HEK293 (cell line): ENCODE results near the gene PAFAH1B2.

Experiments
- BCL11B ChIP-seq: fragments of 450-650 bp; formaldehyde crosslinking; IDR thresholded peaks from 2 replicates; pipeline ENCODE4 v1.5.1; 2016; ENCODE audit warnings: low read depth, missing biosample characterization, missing genetic modification characterization
- GLIS2 ChIP-seq: fragments of 450-650 bp; formaldehyde crosslinking; IDR thresholded peaks from 2 replicates; pipeline ENCODE4 v1.5.1; 2016; ENCODE audit warnings: missing biosample characterization, missing genetic modification characterization
- SCRT2 ChIP-seq: fragments of 450-650 bp; formaldehyde crosslinking; IDR thresholded peaks from 2 replicates; pipeline ENCODE4 v1.5.1; 2016; ENCODE audit warnings: missing biosample characterization, missing genetic modification characterization
- TRIM28 ChIP-seq: IDR thresholded peaks from 2 replicates; pipeline ENCODE4 v1.6.1; 2011; ENCODE audit warnings: low read length, control low read depth, borderline replicate concordance
- ZFP69B ChIP-seq: fragments of 450-650 bp; formaldehyde crosslinking; IDR thresholded peaks from 2 replicates; pipeline ENCODE4 v1.5.1; 2016; ENCODE audit warnings: missing biosample characterization, missing genetic modification characterization
- ZNF114 ChIP-seq: fragments of 450-650 bp; formaldehyde crosslinking; IDR thresholded peaks from 2 replicates; pipeline ENCODE4 v1.5.0; 2017; ENCODE audit warnings: missing biosample characterization, missing genetic modification characterization
- ZNF138 ChIP-seq: fragments of 450-650 bp; formaldehyde crosslinking; IDR thresholded peaks from 2 replicates; pipeline ENCODE4 v1.5.1; 2016; ENCODE audit warnings: missing biosample characterization, missing genetic modification characterization, borderline replicate concordance
- ZNF302 ChIP-seq: fragments of 450-650 bp; formaldehyde crosslinking; IDR thresholded peaks from 2 replicates; pipeline ENCODE4 v1.5.1; 2016; ENCODE audit warnings: missing biosample characterization, missing genetic modification characterization, low read depth
- ZNF350 ChIP-seq: fragments of 450-650 bp; formaldehyde crosslinking; IDR thresholded peaks from 2 replicates; pipeline ENCODE4 v1.5.0; 2017; ENCODE audit warnings: missing biosample characterization, mild to moderate bottlenecking, missing genetic modification characterization
- ZNF37A ChIP-seq: fragments of 450-650 bp; IDR thresholded peaks from 2 replicates; pipeline ENCODE4 v1.5.1; 2018; ENCODE audit warnings: missing biosample characterization, missing genetic modification characterization
- ZNF416 ChIP-seq: fragments of 450-650 bp; formaldehyde crosslinking; IDR thresholded peaks from 2 replicates; pipeline ENCODE4 v1.5.1; 2016; ENCODE audit warnings: missing biosample characterization, missing genetic modification characterization
- ZNF510 ChIP-seq: fragments of 450-650 bp; formaldehyde crosslinking; IDR thresholded peaks from 2 replicates; pipeline ENCODE4 v1.5.1; 2018; ENCODE audit warnings: mild to moderate bottlenecking, missing genetic modification characterization, missing biosample characterization; ENCODE audit not compliant: insufficient replicate concordance
- ZNF544 ChIP-seq: fragments of 450-650 bp; formaldehyde crosslinking; IDR thresholded peaks from 2 replicates; pipeline ENCODE4 v1.5.0; 2017; ENCODE audit warnings: missing biosample characterization, missing genetic modification characterization
- ZNF561 ChIP-seq: fragments of 450-650 bp; IDR thresholded peaks from 2 replicates; pipeline ENCODE4 v1.5.1; 2018; ENCODE audit warnings: missing biosample characterization, missing genetic modification characterization, borderline replicate concordance
- ZNF621 ChIP-seq: fragments of 450-650 bp; formaldehyde crosslinking; IDR thresholded peaks from 2 replicates; pipeline ENCODE4 v1.5.1; 2017; ENCODE audit warnings: missing biosample characterization, missing genetic modification characterization
- ZNF626 ChIP-seq: fragments of 450-650 bp; sonication (Bioruptor Pico); formaldehyde crosslinking; IDR thresholded peaks from 2 replicates; pipeline ENCODE4 v1.5.1; 2018; ENCODE audit warnings: missing biosample characterization, missing genetic modification characterization, inconsistent platforms
- ZNF629 ChIP-seq: fragments of 450-650 bp; formaldehyde crosslinking; IDR thresholded peaks from 2 replicates; pipeline ENCODE4 v1.5.1; 2017; ENCODE audit warnings: missing biosample characterization, missing genetic modification characterization
- ZNF654 ChIP-seq: fragments of 450-650 bp; formaldehyde crosslinking; IDR thresholded peaks from 2 replicates; pipeline ENCODE4 v1.5.1; 2016; ENCODE audit warnings: low read depth, missing biosample characterization, missing genetic modification characterization
- ZNF701 ChIP-seq: fragments of 450-650 bp; formaldehyde crosslinking; IDR thresholded peaks from 2 replicates; pipeline ENCODE4 v1.5.1; 2016; ENCODE audit warnings: missing biosample characterization, missing genetic modification characterization
- ZNF76 ChIP-seq: fragments of 450-650 bp; formaldehyde crosslinking; IDR thresholded peaks from 2 replicates; pipeline ENCODE4; 2016; ENCODE audit warnings: low read depth, missing biosample characterization, missing genetic modification characterization, borderline replicate concordance
- ZNF776 ChIP-seq: fragments of 450-650 bp; formaldehyde crosslinking; IDR thresholded peaks from 2 replicates; pipeline ENCODE4 v1.5.0; 2017; ENCODE audit warnings: missing biosample characterization, missing genetic modification characterization, borderline replicate concordance
- ZNF837 ChIP-seq: fragments of 450-650 bp; formaldehyde crosslinking; IDR thresholded peaks from 2 replicates; pipeline ENCODE4 v1.5.1; 2016; ENCODE audit warnings: missing biosample characterization, missing genetic modification characterization
- TF ChIP-seq, protein P1 (sequence below): fragments of 450-650 bp; formaldehyde crosslinking; IDR thresholded peaks from 2 replicates; pipeline ENCODE4 v1.5.1; 2016; ENCODE audit warnings: missing biosample characterization, missing genetic modification characterization
- TF ChIP-seq, protein P2 (sequence below): fragments of 450-650 bp; formaldehyde crosslinking; IDR thresholded peaks from 2 replicates; pipeline ENCODE4 v1.5.1; 2016; ENCODE audit warnings: missing biosample characterization, missing genetic modification characterization, borderline replicate concordance
- TF ChIP-seq, protein P3 (sequence below): fragments of 450-650 bp; formaldehyde crosslinking; IDR thresholded peaks from 2 replicates; pipeline ENCODE4 v1.5.1; 2017; ENCODE audit warnings: missing biosample characterization, missing genetic modification characterization
- TF ChIP-seq, protein P4 (sequence below): sonication (generic); formaldehyde crosslinking; IDR thresholded peaks from 2 replicates; pipeline ENCODE4 v1.8.1; 2022; ENCODE audit warnings: mild to moderate bottlenecking, moderate library complexity, missing genetic modification reagents
- TF ChIP-seq, protein P5 (sequence below): fragments of 450-650 bp; formaldehyde crosslinking; IDR thresholded peaks from 2 replicates; pipeline ENCODE4; 2016; ENCODE audit warnings: missing biosample characterization, missing genetic modification characterization
- TF ChIP-seq, protein P6 (sequence below): fragments of 450-650 bp; formaldehyde crosslinking; IDR thresholded peaks from 2 replicates; pipeline ENCODE4 v1.5.1; 2017; ENCODE audit warnings: missing biosample characterization, missing genetic modification characterization
- TF ChIP-seq, protein P7 (sequence below): fragments of 450-650 bp; formaldehyde crosslinking; IDR thresholded peaks from 2 replicates; pipeline ENCODE4 v1.5.1; 2016; ENCODE audit warnings: missing biosample characterization, missing genetic modification characterization, low read depth

Gene PAFAH1B2

DNA sequence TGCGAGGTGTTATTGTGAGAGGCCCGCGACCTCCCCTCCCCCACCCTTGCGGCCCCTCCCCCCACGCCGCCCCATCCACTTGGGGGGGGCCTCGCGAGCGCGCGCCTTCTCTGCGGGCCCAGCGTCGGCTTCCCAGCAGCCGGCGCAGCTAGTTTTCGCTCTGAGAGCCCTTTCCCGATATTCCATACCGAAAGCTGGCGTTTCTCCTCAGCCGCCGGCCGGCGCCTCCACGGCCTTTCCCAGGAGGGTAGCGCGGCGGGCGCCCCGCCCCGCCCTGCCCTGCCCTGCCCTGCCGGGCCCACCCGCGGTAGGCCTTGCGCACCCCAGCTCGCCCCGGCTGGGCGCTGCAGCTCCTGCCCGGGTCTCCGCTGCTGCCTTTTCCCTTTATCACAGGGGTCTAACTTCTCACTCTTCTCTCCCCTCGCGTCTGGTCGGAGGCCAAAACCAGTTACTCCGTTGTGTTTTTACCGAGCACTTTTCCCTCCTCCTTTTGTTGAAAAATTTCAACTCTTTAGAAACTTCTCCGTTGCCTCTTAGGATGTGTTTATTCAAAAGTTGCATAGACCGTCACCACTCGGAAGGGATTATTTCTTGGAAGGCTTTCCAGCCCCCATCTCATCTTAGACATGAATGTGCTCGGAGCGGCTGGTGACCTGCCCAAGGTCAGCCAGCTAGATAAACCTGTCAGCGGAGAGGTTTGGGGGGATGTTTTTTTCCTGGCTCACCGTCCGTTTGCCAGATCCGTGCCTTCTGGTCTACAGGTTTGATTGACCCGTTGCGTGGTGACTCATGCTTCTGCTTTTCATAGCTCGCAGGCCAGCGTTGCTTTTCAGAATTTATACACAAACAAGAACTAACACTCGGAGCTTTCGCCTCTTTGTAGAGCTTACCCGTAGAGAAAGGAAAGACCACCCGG, 648 bp downstream of the PAFAH1B2 start (continued):
- TF ChIP-seq, protein P1, sequence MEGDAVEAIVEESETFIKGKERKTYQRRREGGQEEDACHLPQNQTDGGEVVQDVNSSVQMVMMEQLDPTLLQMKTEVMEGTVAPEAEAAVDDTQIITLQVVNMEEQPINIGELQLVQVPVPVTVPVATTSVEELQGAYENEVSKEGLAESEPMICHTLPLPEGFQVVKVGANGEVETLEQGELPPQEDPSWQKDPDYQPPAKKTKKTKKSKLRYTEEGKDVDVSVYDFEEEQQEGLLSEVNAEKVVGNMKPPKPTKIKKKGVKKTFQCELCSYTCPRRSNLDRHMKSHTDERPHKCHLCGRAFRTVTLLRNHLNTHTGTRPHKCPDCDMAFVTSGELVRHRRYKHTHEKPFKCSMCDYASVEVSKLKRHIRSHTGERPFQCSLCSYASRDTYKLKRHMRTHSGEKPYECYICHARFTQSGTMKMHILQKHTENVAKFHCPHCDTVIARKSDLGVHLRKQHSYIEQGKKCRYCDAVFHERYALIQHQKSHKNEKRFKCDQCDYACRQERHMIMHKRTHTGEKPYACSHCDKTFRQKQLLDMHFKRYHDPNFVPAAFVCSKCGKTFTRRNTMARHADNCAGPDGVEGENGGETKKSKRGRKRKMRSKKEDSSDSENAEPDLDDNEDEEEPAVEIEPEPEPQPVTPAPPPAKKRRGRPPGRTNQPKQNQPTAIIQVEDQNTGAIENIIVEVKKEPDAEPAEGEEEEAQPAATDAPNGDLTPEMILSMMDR (tag by site-specific recombination), result no peak
- no peak for TF ChIP-seq ZNF776 (tag by site-specific recombination)
- TF ChIP-seq ZNF114 (tag by site-specific recombination), result no peak
- TF ChIP-seq, protein P2, sequence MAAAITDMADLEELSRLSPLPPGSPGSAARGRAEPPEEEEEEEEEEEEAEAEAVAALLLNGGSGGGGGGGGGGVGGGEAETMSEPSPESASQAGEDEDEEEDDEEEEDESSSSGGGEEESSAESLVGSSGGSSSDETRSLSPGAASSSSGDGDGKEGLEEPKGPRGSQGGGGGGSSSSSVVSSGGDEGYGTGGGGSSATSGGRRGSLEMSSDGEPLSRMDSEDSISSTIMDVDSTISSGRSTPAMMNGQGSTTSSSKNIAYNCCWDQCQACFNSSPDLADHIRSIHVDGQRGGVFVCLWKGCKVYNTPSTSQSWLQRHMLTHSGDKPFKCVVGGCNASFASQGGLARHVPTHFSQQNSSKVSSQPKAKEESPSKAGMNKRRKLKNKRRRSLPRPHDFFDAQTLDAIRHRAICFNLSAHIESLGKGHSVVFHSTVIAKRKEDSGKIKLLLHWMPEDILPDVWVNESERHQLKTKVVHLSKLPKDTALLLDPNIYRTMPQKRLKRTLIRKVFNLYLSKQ, result no peak
- TF ChIP-seq ZNF416 (tag by site-specific recombination), result no peak
- TF ChIP-seq TRIM28, result no peak
- TF ChIP-seq GLIS2 (tag by site-specific recombination), result no peak; the same call in 1 of the 2 replicates
- no peak for TF ChIP-seq ZNF654 (tag by site-specific recombination)
- TF ChIP-seq, protein P3, sequence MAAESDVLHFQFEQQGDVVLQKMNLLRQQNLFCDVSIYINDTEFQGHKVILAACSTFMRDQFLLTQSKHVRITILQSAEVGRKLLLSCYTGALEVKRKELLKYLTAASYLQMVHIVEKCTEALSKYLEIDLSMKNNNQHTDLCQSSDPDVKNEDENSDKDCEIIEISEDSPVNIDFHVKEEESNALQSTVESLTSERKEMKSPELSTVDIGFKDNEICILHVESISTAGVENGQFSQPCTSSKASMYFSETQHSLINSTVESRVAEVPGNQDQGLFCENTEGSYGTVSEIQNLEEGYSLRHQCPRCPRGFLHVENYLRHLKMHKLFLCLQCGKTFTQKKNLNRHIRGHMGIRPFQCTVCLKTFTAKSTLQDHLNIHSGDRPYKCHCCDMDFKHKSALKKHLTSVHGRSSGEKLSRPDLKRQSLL, result no peak
- TF ChIP-seq ZNF701 (tag by site-specific recombination), result no peak
- TF ChIP-seq, protein P4, sequence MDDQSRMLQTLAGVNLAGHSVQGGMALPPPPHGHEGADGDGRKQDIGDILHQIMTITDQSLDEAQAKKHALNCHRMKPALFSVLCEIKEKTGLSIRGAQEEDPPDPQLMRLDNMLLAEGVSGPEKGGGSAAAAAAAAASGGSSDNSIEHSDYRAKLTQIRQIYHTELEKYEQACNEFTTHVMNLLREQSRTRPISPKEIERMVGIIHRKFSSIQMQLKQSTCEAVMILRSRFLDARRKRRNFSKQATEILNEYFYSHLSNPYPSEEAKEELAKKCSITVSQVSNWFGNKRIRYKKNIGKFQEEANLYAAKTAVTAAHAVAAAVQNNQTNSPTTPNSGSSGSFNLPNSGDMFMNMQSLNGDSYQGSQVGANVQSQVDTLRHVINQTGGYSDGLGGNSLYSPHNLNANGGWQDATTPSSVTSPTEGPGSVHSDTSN, result no peak
- TF ChIP-seq, protein P5, sequence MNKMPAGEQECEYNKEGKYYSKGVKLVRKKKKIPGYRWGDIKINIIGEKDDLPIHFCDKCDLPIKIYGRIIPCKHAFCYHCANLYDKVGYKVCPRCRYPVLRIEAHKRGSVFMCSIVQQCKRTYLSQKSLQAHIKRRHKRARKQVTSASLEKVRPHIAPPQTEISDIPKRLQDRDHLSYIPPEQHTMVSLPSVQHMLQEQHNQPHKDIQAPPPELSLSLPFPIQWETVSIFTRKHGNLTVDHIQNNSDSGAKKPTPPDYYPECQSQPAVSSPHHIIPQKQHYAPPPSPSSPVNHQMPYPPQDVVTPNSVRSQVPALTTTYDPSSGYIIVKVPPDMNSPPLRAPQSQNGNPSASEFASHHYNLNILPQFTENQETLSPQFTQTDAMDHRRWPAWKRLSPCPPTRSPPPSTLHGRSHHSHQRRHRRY, result no peak
- TF ChIP-seq ZNF76, result peak; percentile 42; the same call in 1 of the 2 replicates
- TF ChIP-seq ZFP69B (tag by site-specific recombination), result peak; percentile 82
- no peak for TF ChIP-seq ZNF350 (tag by site-specific recombination)
- TF ChIP-seq SCRT2 (tag by site-specific recombination), result peak; percentile 74
- TF ChIP-seq ZNF510, result no peak
- TF ChIP-seq ZNF561 (tag by site-specific recombination), result no peak
- no peak for TF ChIP-seq ZNF837 (tag by site-specific recombination)
- TF ChIP-seq ZNF621, result no peak
- TF ChIP-seq, protein P6, sequence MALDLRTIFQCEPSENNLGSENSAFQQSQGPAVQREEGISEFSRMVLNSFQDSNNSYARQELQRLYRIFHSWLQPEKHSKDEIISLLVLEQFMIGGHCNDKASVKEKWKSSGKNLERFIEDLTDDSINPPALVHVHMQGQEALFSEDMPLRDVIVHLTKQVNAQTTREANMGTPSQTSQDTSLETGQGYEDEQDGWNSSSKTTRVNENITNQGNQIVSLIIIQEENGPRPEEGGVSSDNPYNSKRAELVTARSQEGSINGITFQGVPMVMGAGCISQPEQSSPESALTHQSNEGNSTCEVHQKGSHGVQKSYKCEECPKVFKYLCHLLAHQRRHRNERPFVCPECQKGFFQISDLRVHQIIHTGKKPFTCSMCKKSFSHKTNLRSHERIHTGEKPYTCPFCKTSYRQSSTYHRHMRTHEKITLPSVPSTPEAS (tag by site-specific recombination), result no peak
- no peak for TF ChIP-seq ZNF37A
- no peak for TF ChIP-seq ZNF138
- 0 out of 2 replicates have a peak, but pooled peaks have one; percentile 23 for TF ChIP-seq BCL11B
- no peak for TF ChIP-seq ZNF626
- no peak for TF ChIP-seq ZNF302 (tag by site-specific recombination)
- no peak for TF ChIP-seq ZNF629 (tag by site-specific recombination)
- TF ChIP-seq, protein P7, sequence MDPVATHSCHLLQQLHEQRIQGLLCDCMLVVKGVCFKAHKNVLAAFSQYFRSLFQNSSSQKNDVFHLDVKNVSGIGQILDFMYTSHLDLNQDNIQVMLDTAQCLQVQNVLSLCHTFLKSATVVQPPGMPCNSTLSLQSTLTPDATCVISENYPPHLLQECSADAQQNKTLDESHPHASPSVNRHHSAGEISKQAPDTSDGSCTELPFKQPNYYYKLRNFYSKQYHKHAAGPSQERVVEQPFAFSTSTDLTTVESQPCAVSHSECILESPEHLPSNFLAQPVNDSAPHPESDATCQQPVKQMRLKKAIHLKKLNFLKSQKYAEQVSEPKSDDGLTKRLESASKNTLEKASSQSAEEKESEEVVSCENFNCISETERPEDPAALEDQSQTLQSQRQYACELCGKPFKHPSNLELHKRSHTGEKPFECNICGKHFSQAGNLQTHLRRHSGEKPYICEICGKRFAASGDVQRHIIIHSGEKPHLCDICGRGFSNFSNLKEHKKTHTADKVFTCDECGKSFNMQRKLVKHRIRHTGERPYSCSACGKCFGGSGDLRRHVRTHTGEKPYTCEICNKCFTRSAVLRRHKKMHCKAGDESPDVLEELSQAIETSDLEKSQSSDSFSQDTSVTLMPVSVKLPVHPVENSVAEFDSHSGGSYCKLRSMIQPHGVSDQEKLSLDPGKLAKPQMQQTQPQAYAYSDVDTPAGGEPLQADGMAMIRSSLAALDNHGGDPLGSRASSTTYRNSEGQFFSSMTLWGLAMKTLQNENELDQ (tag by site-specific recombination), result no peak
- no peak for TF ChIP-seq ZNF544 (tag by site-specific recombination)
